ENCODE data around the gene PRPF40A.

- TF ChIP-seq ZC3H10 (CRISPR knock-in tag; IDR thresholded peaks at IDR 0.05) (no peak), POU6F1 (CRISPR knock-in tag; IDR thresholded peaks at IDR 0.05; ENCODE audit: borderline replicate concordance, low read depth) (no peak), PATZ1 (CRISPR knock-in tag; IDR thresholded peaks at IDR 0.05; ENCODE audit: borderline replicate concordance) (no peak), CREB5 (CRISPR knock-in tag; IDR thresholded peaks at IDR 0.05; ENCODE audit: low read depth) (no peak), RARB (CRISPR knock-in tag; IDR thresholded peaks at IDR 0.05) (no peak), ARNTL (CRISPR knock-in tag; IDR thresholded peaks at IDR 0.05; ENCODE audit: borderline replicate concordance, low read depth) (no peak), ZFP3 (CRISPR knock-in tag; IDR thresholded peaks at IDR 0.05) (no peak), ISL1 (CRISPR knock-in tag; IDR thresholded peaks at IDR 0.05) (peak; percentile 75), ZNF8 (CRISPR knock-in tag; IDR thresholded peaks at IDR 0.05) (no peak), ZFP30 (CRISPR knock-in tag; IDR thresholded peaks at IDR 0.05) (no peak), BACH2 (CRISPR knock-in tag; IDR thresholded peaks at IDR 0.05; ENCODE audit: borderline replicate concordance) (no peak)
- TF ChIP-seq, protein P1, sequence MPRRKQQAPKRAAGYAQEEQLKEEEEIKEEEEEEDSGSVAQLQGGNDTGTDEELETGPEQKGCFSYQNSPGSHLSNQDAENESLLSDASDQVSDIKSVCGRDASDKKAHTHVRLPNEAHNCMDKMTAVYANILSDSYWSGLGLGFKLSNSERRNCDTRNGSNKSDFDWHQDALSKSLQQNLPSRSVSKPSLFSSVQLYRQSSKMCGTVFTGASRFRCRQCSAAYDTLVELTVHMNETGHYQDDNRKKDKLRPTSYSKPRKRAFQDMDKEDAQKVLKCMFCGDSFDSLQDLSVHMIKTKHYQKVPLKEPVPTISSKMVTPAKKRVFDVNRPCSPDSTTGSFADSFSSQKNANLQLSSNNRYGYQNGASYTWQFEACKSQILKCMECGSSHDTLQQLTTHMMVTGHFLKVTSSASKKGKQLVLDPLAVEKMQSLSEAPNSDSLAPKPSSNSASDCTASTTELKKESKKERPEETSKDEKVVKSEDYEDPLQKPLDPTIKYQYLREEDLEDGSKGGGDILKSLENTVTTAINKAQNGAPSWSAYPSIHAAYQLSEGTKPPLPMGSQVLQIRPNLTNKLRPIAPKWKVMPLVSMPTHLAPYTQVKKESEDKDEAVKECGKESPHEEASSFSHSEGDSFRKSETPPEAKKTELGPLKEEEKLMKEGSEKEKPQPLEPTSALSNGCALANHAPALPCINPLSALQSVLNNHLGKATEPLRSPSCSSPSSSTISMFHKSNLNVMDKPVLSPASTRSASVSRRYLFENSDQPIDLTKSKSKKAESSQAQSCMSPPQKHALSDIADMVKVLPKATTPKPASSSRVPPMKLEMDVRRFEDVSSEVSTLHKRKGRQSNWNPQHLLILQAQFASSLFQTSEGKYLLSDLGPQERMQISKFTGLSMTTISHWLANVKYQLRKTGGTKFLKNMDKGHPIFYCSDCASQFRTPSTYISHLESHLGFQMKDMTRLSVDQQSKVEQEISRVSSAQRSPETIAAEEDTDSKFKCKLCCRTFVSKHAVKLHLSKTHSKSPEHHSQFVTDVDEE (CRISPR knock-in tag; IDR thresholded peaks at IDR 0.05) = no peak
Observed at GRCh38 chr2:152609154-152609553, 108.1 kb downstream of the PRPF40A start.
